Common myeloid progenitor, CD34-positive (primary cell): Measurements from ENCODE around the gene CCDC24.

ENCODE experiments used
- CTCF ChIA-PET: fragments of 350-600 bp; sonication (Branson Sonifier 250); formaldehyde crosslinking; loops from one replicate; lab custom pipeline; 2021; ENCODE audit warnings: antibody characterized with exemption; lab: Charles Lee
- POLR2A ChIA-PET: fragments of 350-600 bp; sonication (Branson Sonifier 250); formaldehyde crosslinking; loops from one replicate; lab custom pipeline; 2021; ENCODE audit warnings: antibody characterized with exemption; lab: Charles Lee
- DNase-seq, 3 donors: peaks; one replicate each; pipeline versions ENCODE4 v3.0.0 to v3.0.0-alpha.2; 2013
- H3K27ac ChIP-seq, 2 experiments: 1 replicate in 1 of 2; 2 replicates in 1 of 2; pipeline ENCODE4 v1.7.0; 2013; ENCODE audit warnings: inconsistent platforms in 2 of 2, low read length in 2 of 2, mild to moderate bottlenecking in 2 of 2, low read depth in 1 of 2, moderate library complexity in 1 of 2; ENCODE audit not compliant: severe bottlenecking in 2 of 2, insufficient read depth in 1 of 2, poor library complexity in 1 of 2
- H3K27me3 ChIP-seq, 5 experiments: replicated peaks in 2 of 5; 1 replicate in 3 of 5; 2 replicates in 2 of 5; pipeline versions ENCODE4 v1.6.1 to v1.7.0; 2013; ENCODE audit warnings: low read length in 4 of 5, mild to moderate bottlenecking in 2 of 5, moderate library complexity in 2 of 5, inconsistent platforms in 1 of 5; ENCODE audit not compliant: insufficient read depth in 5 of 5, control insufficient read depth in 4 of 5
- H3K36me3 ChIP-seq, 4 experiments: 1 replicate in 2 of 4; 2 replicates in 2 of 4; pipeline versions ENCODE4 v1.6.1 to v1.7.0; 2013; ENCODE audit warnings: low read length in 3 of 4, control low read depth in 1 of 4, mild to moderate bottlenecking in 1 of 4; ENCODE audit not compliant: control insufficient read depth in 4 of 4, insufficient read depth in 4 of 4
- H3K4me1 ChIP-seq, 4 experiments: 1 replicate in 3 of 4; 2 replicates in 1 of 4; pipeline versions ENCODE4 v1.6.1 to v1.7.1; 2013; ENCODE audit warnings: low read length in 3 of 4, mild to moderate bottlenecking in 3 of 4, control low read depth in 1 of 4, inconsistent platforms in 1 of 4, moderate library complexity in 1 of 4; ENCODE audit not compliant: control insufficient read depth in 4 of 4, insufficient read depth in 4 of 4; ENCODE audit errors: control extremely low read depth in 1 of 4
- H3K4me3 ChIP-seq, 7 experiments: 1 replicate in 4 of 7; 2 replicates in 3 of 7; pipeline versions ENCODE4 v1.5.1 to v1.7.0; 2013; ENCODE audit warnings: mild to moderate bottlenecking in 7 of 7, low read length in 6 of 7, moderate library complexity in 6 of 7, inconsistent platforms in 2 of 7, low read depth in 2 of 7, control low read depth in 1 of 7; ENCODE audit not compliant: insufficient read depth in 4 of 7, control insufficient read depth in 1 of 7; ENCODE audit errors: extremely low read depth in 1 of 7
- H3K9me3 ChIP-seq, 5 experiments: 1 replicate in 4 of 5; 2 replicates in 1 of 5; pipeline versions ENCODE4 v1.6.1 to v1.7.1; 2013; ENCODE audit warnings: low read length in 4 of 5, mild to moderate bottlenecking in 2 of 5, inconsistent platforms in 1 of 5, low read depth in 1 of 5, moderate library complexity in 1 of 5; ENCODE audit not compliant: control insufficient read depth in 4 of 5, insufficient read depth in 2 of 5; ENCODE audit errors: control extremely low read depth in 1 of 5
- WGBS: methylation state at CpG from one replicate; pipeline ENCODE4 v1.1.5; 2013; ENCODE audit not compliant: insufficient coverage; 5-methylcytosine and 5-hydroxymethylcytosine counted together

Gene CCDC24

DNA sequence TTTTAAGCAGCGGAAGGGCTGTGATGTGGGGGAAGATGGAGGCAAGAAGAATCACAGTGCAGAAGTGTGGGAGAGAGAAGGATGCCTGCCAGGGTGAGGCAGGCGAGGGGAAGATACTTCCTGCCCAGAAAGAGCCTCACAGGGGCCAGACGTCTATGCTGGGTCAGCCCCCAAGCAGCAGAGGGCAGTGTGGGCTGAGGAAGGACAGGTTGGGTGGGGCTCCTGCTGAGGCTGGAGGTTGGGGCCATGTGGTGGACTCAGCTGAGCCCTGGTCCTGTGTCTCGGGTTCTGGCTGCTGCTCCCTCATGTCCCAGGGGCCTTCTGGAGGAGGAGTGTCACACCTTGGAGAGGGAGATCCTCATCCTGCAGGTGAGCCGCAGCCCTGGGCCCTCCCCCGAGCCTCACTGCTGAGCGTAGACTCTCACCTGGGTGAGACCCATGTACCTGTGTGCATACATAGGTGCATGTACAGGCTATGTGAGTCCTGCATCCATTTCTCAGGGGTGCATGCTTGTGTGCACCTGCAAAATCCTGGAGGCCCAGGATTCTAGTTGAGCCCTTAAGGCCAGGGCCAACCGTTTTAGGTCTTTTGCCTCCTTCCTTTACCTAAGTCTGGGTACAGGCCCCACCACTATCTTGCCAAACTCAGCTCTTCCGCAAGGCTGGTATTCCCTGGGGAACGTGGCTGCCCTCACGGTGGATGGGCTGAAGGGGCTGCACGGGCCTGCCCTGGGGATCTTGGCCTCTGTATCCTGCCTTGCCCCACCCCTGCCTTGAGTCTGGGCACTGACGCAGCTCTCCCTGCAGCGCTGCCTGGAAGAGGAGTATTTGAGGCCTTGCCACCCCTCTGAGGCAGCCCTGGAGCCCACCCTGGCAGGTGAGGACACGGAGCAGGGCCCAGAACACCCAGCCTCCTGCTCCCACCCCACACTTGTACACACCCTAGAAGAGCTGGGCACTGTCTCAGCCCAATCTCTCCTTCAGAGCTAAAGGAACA, 3.7 kb downstream of the CCDC24 start:
- no peaks in the 10 kb centered on the region for H3K27me3 ChIP-seq
- no peak overlapping the region for H3K27ac ChIP-seq
- H3K36me3 ChIP-seq: no peaks in the 10 kb centered on the region
- no peaks in the 10 kb centered on the region for H3K9me3 ChIP-seq
- no peak overlapping the region for H3K4me3 ChIP-seq
- H3K4me1 ChIP-seq: peaks cover 0 to 28% (median 28%) of the 10 kb centered on the region in 4 experiments
- POLR2A ChIA-PET: no interaction called here
- WGBS: 80% methylated on average over 9 of the region's 15 CpGs
- CTCF ChIA-PET: interaction anchor here (0.8 to 6.1 kb wide), 4 partner anchors 11 to 53 kb away, joined by 3 to 38 read pairs (median 11); no protein-coding TSS in a partner anchor
- peak; percentile 23 to 40 (median 38) for DNase-seq

GRCh38 chr1:43995984-43996732, 4.8 kb downstream of the CCDC24 start:
- ChIA-PET CTCF (interaction anchor here (0.8 to 1.0 kb wide), 2 partner anchors 50 to 52 kb away, joined by 3 read pairs; no protein-coding TSS in a partner anchor), POLR2A (no interaction called here)
- Histone ChIP-seq H3K27me3 (no peaks in the 10 kb centered on the region), H3K9me3 (no peaks in the 10 kb centered on the region), H3K36me3 (no peaks in the 10 kb centered on the region), H3K4me1 (peaks cover 0 to 22% (median 21%) of the 10 kb centered on the region in 4 experiments), H3K27ac (no peak overlapping the region), H3K4me3 (no peak overlapping the region)
- 97% methylated on average over 17 of the region's 21 CpGs for WGBS
- no peak for DNase-seq

- Histone ChIP-seq H3K27me3 (no peaks in the 10 kb centered on the region), H3K4me3 (no peak overlapping the region), H3K9me3 (no peaks in the 10 kb centered on the region), H3K4me1 (peaks cover 0 to 17% (median 16%) of the 10 kb centered on the region in 4 experiments), H3K36me3 (no peaks in the 10 kb centered on the region), H3K27ac (no peak overlapping the region)
- POLR2A ChIA-PET: no interaction called here
- CTCF ChIA-PET: interaction anchor here (1.0 kb wide), 1 partner anchor 50 kb away, joined by 3 read pairs; no protein-coding TSS in a partner anchor
- WGBS: 88% methylated on average over 1 of the region's 6 CpGs
- DNase-seq: no peak
These were observed 5.3 kb downstream of the CCDC24 start for GRCh38 chr1:43996733-43997115.

DNA sequence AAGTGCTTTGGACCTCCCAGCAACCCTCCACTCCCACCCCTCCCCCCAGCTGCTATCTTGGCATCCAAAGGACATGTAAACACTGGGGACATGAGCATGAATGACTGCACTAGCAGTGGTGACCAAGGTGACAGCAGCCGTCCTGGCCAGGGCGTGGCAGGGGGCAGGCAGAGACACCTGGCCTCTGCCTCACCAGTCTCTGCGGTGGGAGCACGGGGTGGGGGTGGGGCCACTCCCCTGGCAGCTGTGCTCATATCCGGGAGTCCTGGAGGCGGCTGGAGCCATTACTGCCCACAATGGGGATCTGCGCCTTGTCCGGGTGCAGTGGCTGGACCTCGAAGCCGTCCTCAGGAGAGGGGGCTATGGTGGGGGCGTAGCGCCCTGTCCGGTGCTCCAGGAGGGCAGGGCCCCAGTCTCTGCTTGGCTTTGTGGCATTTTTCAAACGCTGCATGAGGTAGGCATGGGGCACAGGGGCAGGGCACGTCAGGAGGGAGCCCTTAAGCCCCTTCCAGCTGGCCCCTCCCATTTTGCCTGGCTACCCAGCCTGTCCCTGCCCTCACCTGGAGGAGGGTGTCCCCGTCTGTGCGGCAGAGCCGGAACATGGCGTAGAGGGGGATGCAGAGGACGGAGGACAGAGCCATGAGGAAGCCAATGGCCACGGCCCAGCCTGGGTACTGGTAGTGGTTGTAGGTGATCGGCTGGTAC, 6.0 kb downstream of the CCDC24 start:
- Histone ChIP-seq H3K4me3 (no peak overlapping the region), H3K4me1 (peaks cover 0 to 10% (median 10%) of the 10 kb centered on the region in 4 experiments), H3K9me3 (no peaks in the 10 kb centered on the region), H3K27ac (no peak overlapping the region), H3K36me3 (no peaks in the 10 kb centered on the region), H3K27me3 (no peaks in the 10 kb centered on the region)
- CTCF ChIA-PET: no interaction called here
- DNase-seq: no peak
- 97% methylated on average over 15 of the region's 22 CpGs for WGBS
- POLR2A ChIA-PET: no interaction called here

GRCh38 chr1:43998000-43998378, 6.6 kb downstream of the CCDC24 start:
- Histone ChIP-seq H3K4me1 (peaks cover 0 to 5% (median 4%) of the 10 kb centered on the region in 4 experiments), H3K27ac (no peak overlapping the region), H3K27me3 (no peaks in the 10 kb centered on the region), H3K36me3 (no peaks in the 10 kb centered on the region), H3K4me3 (no peak overlapping the region), H3K9me3 (no peaks in the 10 kb centered on the region)
- WGBS: 97% methylated on average over 11 of the region's 11 CpGs
- no peak for DNase-seq
- ChIA-PET POLR2A (no interaction called here), CTCF (no interaction called here)

DNA sequence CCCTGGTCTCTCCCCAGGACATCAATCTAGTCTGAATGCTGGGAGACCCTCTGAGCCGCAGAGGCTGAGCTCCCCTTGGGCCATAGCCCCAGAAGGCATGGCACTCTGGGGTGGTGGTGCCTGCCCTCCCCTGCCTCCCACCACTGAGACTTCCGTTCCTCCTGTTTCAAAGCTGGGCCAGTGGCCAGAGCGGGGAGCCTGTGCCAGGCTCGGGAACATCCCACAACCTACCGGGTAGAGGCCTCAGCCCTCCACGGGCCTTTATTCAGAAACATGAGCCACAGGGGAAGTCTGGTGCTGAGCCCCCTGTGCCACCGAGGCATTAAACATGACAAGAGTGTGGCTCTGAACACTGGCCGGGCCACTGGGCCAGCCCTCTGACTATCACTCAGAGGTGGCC, 8.1 kb downstream of the CCDC24 start:
- no peaks in the 10 kb centered on the region for H3K9me3 ChIP-seq
- no peak overlapping the region for H3K27ac ChIP-seq
- no peaks in the 10 kb centered on the region for H3K36me3 ChIP-seq
- 89% methylated on average over 6 of the region's 8 CpGs for WGBS
- POLR2A ChIA-PET: no interaction called here
- H3K4me1 ChIP-seq: peaks cover 0 to 4% (median 4%) of the 10 kb centered on the region in 4 experiments
- H3K4me3 ChIP-seq: no peak overlapping the region
- no peaks in the 10 kb centered on the region for H3K27me3 ChIP-seq
- CTCF ChIA-PET: interaction anchor here (1.2 to 5.5 kb wide), 3 partner anchors 9 to 48 kb away, joined by 4 to 35 read pairs (median 11); no protein-coding TSS in a partner anchor
- DNase-seq: no peak
